ENCODE measurements around the gene NTRK3. TPM values are rescaled to one million over a fixed set of nuclear protein-coding genes. Genes with fewer than 3 reads are reported as not detected.

NTRK3 gene
- total and polyA plus RNA-seq, 12 donors: 1.6 to 8.5 (median 3.3) TPM

GRCh38 chr15:88131937-88132336, 124.6 kb downstream of the NTRK3 start:
- TF ChIP-seq POLR2A (IDR thresholded peaks at IDR 0.05) (no peak), CTCF (IDR thresholded peaks at IDR 0.05) (no peak)
- 48 to 67% (median 62%) methylated on average over 3 to 4 of the region's 4 CpGs for WGBS, 4 donors

GRCh38 chr15:88127432-88127790, 129.1 kb downstream of the NTRK3 start:
- H3K4me1 ChIP-seq (replicated peaks in 1 of 2): no peaks in the 10 kb centered on the region
- DNase-seq: no peak
- intact Hi-C loops (cut with DNase I): no loop called here
- no peak overlapping the region for H3K4me3 ChIP-seq
- H3K27ac ChIP-seq: no peak overlapping the region
- no peaks in the 10 kb centered on the region for H3K9me3 ChIP-seq (replicated peaks in 1 of 3)
- no peaks in the 10 kb centered on the region for H3K36me3 ChIP-seq (replicated peaks in 1 of 2)
- H3K27me3 ChIP-seq: no peaks in the 10 kb centered on the region
- TF ChIP-seq POLR2A (IDR thresholded peaks at IDR 0.05): no peak
- no peak for TF ChIP-seq CTCF (IDR thresholded peaks at IDR 0.05)

More at GRCh38 chr15:88131937-88132336, 124.6 kb downstream of the NTRK3 start:
- Histone ChIP-seq H3K27me3 (no peaks in the 10 kb centered on the region), H3K4me1 (replicated peaks in 1 of 2) (no peaks in the 10 kb centered on the region), H3K27ac (no peak overlapping the region), H3K4me3 (no peak overlapping the region), H3K36me3 (replicated peaks in 1 of 2) (no peaks in the 10 kb centered on the region), H3K9me3 (replicated peaks in 1 of 3) (no peaks in the 10 kb centered on the region)
- no peak for DNase-seq
- intact Hi-C loops (cut with DNase I): no loop called here

GRCh38 chr15:88126695-88127431, 129.7 kb downstream of the NTRK3 start:
- H3K36me3 ChIP-seq (replicated peaks in 1 of 2): no peaks in the 10 kb centered on the region
- no peaks in the 10 kb centered on the region for H3K4me1 ChIP-seq (replicated peaks in 1 of 2)
- H3K9me3 ChIP-seq (replicated peaks in 1 of 3): no peaks in the 10 kb centered on the region
- no peak for DNase-seq
- TF ChIP-seq POLR2A (IDR thresholded peaks at IDR 0.05) (no peak), CTCF (IDR thresholded peaks at IDR 0.05) (no peak)
- intact Hi-C loops (cut with DNase I): no loop called here
- no peak overlapping the region for H3K4me3 ChIP-seq
- 53 to 62% (median 55%) methylated on average over 6 of the region's 6 CpGs for WGBS, 4 donors
- H3K27me3 ChIP-seq: no peaks in the 10 kb centered on the region
- no peak overlapping the region for H3K27ac ChIP-seq

- H3K9me3 ChIP-seq (replicated peaks in 1 of 3): no peaks in the 10 kb centered on the region
- intact Hi-C loops (cut with DNase I): no loop called here
- TF ChIP-seq CTCF (IDR thresholded peaks at IDR 0.05) (no peak), POLR2A (IDR thresholded peaks at IDR 0.05) (no peak)
- WGBS, 4 donors: 68 to 90% (median 72%) methylated on average over 7 of the region's 7 CpGs
- H3K27me3 ChIP-seq: no peaks in the 10 kb centered on the region
- H3K4me1 ChIP-seq (replicated peaks in 1 of 2): no peaks in the 10 kb centered on the region
- no peak for DNase-seq
- no peak overlapping the region for H3K27ac ChIP-seq
- no peaks in the 10 kb centered on the region for H3K36me3 ChIP-seq (replicated peaks in 1 of 2)
- H3K4me3 ChIP-seq: no peak overlapping the region
These were observed 131.0 kb downstream of the NTRK3 start for GRCh38 chr15:88125576-88125975.
